ENCODE data around the gene ELOVL6.

DNA sequence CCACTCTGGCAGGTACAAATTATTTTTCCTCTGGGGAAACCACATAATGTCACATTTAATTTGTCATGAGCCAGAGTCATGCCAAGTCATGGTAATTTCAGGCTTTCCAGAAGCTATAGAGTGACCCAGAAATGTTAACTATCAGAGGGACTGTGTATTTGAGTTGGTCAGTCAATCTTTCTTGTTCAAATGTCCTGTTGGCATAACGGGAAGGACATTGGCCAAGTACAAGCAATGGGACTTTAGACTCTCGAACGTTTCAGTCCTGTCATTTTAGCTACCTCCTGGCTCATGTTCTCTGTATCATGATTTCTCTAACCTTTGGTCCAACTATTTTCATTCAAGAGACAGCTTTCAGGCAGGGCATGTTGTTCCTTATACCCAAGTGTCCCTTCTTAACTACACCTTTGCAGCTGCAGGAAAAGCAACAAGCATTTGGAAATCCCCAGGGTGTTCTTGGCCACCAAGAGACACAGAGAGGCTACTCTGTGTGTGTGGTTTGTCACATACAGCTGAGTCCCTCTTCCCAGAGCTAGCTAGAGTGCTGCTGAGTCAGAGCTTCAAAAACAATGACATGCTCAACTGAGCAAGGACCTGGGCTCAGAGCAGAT, 143.2 kb downstream of the ELOVL6 start:
- no peak for TF ChIP-seq EZH2 (IDR thresholded peaks at IDR 0.05; ENCODE audit: borderline replicate concordance)
- TF ChIP-seq EZH2phosphoT487 (IDR thresholded peaks at IDR 0.05; ENCODE audit: low read depth, severe bottlenecking, unreplicated experiment): no peak

Measured in hepatocyte (in vitro differentiated cells).